Cardiac fibroblast (primary cell): Measurements from ENCODE around the gene PANK2.
A peak's percentile ranks its signal among the peaks of the same experiment; 100 is the strongest.

Experiments used
- DNase-seq, 2 donors: peaks; one replicate each; pipeline versions ENCODE4 v3.0.0 to v3.0.0-alpha.2; 2010; ENCODE audit warnings: low read depth in 2 of 2
- H3K4me3 ChIP-seq, 2 donors: replicated peaks in 1 of 2; 1 replicate in 1 of 2; 2 replicates in 1 of 2; pipeline ENCODE4 v1.5.1; 2011; ENCODE audit warnings: low read depth in 2 of 2, low read length in 2 of 2, mild to moderate bottlenecking in 2 of 2, moderate library complexity in 1 of 2
- CTCF ChIP-seq: IDR thresholded peaks from one replicate; pipeline ENCODE4 v1.5.1; 2011; ENCODE audit warnings: low read depth, mild to moderate bottlenecking, low read length, inconsistent platforms

Gene PANK2

GRCh38 chr20:3929713-3930060 lies 40.5 kb downstream of the PANK2 start:
- no peak for TF ChIP-seq CTCF
- DNase-seq = peak in 1 of 2 donors; percentile 29
- no peak overlapping the region for H3K4me3 ChIP-seq

DNA sequence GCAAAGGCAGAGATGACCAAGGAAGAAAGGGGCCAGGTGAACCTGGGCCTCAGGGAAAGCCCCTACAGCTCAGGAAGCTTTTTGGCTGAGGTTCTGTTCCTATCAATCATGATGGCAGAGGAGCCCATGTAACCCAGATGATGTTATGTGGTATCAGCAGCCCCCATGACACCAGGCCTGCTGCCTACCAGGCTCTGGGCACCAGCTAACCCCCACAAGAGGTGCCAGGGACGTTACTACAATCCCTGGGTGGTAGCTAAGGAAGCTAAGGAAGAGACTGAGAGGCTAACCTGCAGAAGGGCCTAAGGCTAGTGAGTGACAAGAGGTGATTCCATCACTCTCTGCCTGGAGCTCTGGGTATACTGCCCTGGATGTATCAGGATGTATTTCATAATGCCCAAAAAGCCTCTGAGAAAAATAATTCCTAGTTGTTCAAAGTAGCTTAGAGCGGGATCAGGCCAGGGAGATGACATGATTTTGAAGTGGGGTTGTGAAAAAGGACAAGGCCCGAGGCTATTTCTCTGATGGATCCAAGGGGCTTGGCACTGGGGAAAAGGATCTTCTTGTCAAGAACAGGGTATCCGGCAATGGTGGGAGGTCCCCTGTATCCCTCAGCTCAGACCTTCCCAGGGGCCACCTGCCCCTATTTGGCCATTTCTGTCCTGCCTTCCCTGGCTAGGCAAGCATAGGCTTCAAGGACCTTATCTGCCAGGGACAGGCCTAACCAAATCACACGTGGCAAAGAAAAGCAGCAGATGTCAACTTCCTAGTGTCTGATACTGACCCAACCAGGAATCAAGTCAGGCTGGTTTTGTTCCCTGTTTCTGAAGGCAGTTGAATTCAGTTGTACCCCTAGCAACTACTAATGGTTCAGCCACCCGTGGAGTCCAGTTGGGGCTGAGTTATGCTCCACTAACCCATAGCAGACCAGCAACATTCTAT lies 41.3 kb downstream of the PANK2 start:
- no peak overlapping the region for H3K4me3 ChIP-seq
- no peak for DNase-seq
- no peak for TF ChIP-seq CTCF

- DNase-seq = no peak
- no peak for TF ChIP-seq CTCF
- H3K4me3 ChIP-seq = no peak overlapping the region
Measured at GRCh38 chr20:3931664-3932063, 42.5 kb downstream of the PANK2 start.

GRCh38 chr20:3932277-3932676 lies 43.1 kb downstream of the PANK2 start:
- H3K4me3 ChIP-seq = peak overlapping the region in 1 of 2 donors; percentile 33
- no peak for DNase-seq
- TF ChIP-seq CTCF = no peak

DNA sequence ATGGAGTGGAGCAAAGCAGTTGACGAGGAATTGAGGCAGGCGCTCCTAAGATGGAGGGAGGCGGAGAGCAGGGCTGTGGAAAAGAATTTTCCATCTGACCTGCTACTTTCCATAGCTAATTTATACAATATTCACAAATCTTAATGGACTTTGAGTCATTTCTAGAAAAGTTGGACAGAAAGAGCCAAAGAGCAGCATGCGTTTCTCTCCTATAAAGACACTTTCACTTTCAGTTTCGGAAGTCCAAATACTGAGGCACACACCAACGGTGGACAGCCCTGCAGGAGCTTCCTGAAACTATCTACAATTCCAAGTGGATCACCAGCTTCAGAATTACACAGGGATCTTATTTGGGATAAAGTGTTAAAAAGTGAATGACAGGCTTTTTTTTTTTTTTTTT lies 43.5 kb downstream of the PANK2 start:
- DNase-seq = peak in 1 of 2 donors; percentile 49
- H3K4me3 ChIP-seq = peak overlapping the region in 1 of 2 donors; percentile 33
- no peak for TF ChIP-seq CTCF

- DNase-seq = no peak
- no peak for TF ChIP-seq CTCF
- no peak overlapping the region for H3K4me3 ChIP-seq
Measured at GRCh38 chr20:3933218-3933617, 44.0 kb downstream of the PANK2 start.
